Activated T-cell treated with anti-CD3 and anti-CD28 coated beads, Interleukin-2, amount 50 U/mL, for 4 hours (primary cell): ENCODE data around the gene RUNX1. TPM values are rescaled to one million over a fixed set of nuclear protein-coding genes. Genes with fewer than 3 reads are reported as not detected.

Experiments
- ATAC-seq, 2 donors: fragments of 200-7000 bp; cut with Tn5 transposase; one replicate each; pipeline ENCODE4 v1.10.0; 2021
- DNase-seq: peaks from one replicate; pipeline ENCODE4 v3.0.0-alpha.2; 2020
- H3K27me3 Mint-ChIP-seq: one replicate; pipeline ENCODE4 v1.8.0; 2021; ENCODE audit warnings: low read depth, mixed read lengths
- H3K36me3 Mint-ChIP-seq: one replicate; pipeline ENCODE4 v1.8.0; 2022; ENCODE audit warnings: mixed read lengths; ENCODE audit not compliant: insufficient read depth
- H3K4me1 Mint-ChIP-seq: one replicate; pipeline ENCODE4 v1.8.0; 2021; ENCODE audit warnings: low read depth, mixed read lengths
- H3K4me3 Mint-ChIP-seq: one replicate; pipeline ENCODE4 v1.8.0; 2021; ENCODE audit warnings: mild to moderate bottlenecking, moderate library complexity, mixed read lengths
- H3K9me3 Mint-ChIP-seq: one replicate; pipeline ENCODE4 v1.8.0; 2021; ENCODE audit warnings: mixed read lengths
- total RNA-seq, 3 donors: library from RNA; stranded (reverse); gene quantifications; one replicate each; pipeline ENCODE4 v1.2.1, GENCODE V29; 2021

RUNX1 gene
- total RNA-seq, 3 donors from 2014 or later, result 91.6 to 116 (median 99.9) TPM

DNA sequence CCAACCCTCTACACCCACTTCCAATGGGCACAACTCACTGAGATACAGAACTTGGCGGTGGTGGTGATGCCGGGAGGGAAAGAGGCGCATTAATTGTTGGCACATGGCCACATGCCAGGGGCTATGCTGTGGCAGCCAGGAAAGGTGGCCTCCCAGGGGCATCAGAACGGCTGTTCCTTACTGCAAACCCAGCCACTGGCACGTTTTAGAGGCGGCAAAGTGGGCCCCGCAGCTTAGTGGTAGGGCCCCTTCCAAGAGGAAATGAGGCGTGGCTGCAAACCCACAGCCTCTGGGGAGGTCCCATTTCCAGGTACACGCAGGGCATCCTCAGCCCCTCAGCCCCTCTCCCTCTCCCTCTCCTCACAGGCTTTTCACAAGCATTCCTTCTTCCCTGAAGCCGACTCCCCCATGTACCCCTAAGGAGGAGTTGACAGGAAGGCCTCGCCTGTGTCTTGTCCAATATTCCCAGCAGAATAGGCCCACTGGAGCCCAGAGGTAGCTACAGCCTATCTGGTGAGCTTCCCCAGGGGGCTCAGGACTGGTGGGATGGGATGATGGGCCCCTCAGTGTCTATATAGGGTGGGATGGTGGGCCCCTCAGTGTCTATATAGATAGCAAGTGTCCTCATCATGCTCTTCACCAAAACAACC, 214.1 kb downstream of the RUNX1 start:
- no peak for DNase-seq
- Mint-ChIP-seq H3K27me3 (no peaks in the 10 kb centered on the region), H3K4me3 (no peak overlapping the region), H3K9me3 (no peaks in the 10 kb centered on the region), H3K36me3 (peaks cover 57% of the 10 kb centered on the region), H3K4me1 (peaks cover 42% of the 10 kb centered on the region)
- no peak for ATAC-seq

DNA sequence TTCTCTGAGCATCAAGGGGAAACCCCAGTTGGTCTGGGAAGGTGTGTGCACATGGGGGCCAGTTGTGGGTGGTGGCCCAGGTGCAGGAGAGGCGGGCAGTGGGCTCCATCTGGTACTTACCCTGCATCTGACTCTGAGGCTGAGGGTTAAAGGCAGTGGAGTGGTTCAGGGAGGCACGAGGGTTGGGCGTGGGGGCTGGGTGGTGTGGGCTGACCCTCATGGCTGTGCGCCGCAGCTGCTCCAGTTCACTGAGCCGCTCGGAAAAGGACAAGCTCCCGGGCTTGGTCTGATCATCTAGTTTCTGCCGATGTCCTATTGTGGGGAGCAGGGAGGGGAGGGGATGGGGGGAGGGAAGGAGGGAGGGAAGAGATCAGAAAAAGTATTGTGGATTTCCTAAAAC, 214.8 kb downstream of the RUNX1 start:
- no peak overlapping the region for H3K4me3 Mint-ChIP-seq
- peaks cover 35% of the 10 kb centered on the region for H3K4me1 Mint-ChIP-seq
- no peaks in the 10 kb centered on the region for H3K9me3 Mint-ChIP-seq
- no peak for ATAC-seq
- DNase-seq, result no peak
- H3K36me3 Mint-ChIP-seq, result peaks cover 57% of the 10 kb centered on the region
- no peaks in the 10 kb centered on the region for H3K27me3 Mint-ChIP-seq

GRCh38 chr21:34833465-34833864, 215.6 kb downstream of the RUNX1 start:
- DNase-seq (no peak), ATAC-seq (no peak)
- Mint-ChIP-seq H3K4me1 (peaks cover 30% of the 10 kb centered on the region), H3K36me3 (peaks cover 58% of the 10 kb centered on the region), H3K4me3 (no peak overlapping the region), H3K9me3 (no peaks in the 10 kb centered on the region), H3K27me3 (no peaks in the 10 kb centered on the region)

GRCh38 chr21:34830386-34831170, 218.5 kb downstream of the RUNX1 start:
- no peak overlapping the region for H3K4me3 Mint-ChIP-seq
- DNase-seq (no peak), ATAC-seq (no peak)
- H3K27me3 Mint-ChIP-seq, result no peaks in the 10 kb centered on the region
- H3K9me3 Mint-ChIP-seq, result peaks cover 7% of the 10 kb centered on the region
- peaks cover 61% of the 10 kb centered on the region for H3K36me3 Mint-ChIP-seq
- peaks cover 11% of the 10 kb centered on the region for H3K4me1 Mint-ChIP-seq

GRCh38 chr21:34827445-34828235, 221.5 kb downstream of the RUNX1 start:
- no peak for ATAC-seq
- DNase-seq, result no peak
- peaks cover 80% of the 10 kb centered on the region for H3K36me3 Mint-ChIP-seq
- no peaks in the 10 kb centered on the region for H3K27me3 Mint-ChIP-seq
- H3K4me1 Mint-ChIP-seq, result peaks cover 11% of the 10 kb centered on the region
- peaks cover 7% of the 10 kb centered on the region for H3K9me3 Mint-ChIP-seq
- H3K4me3 Mint-ChIP-seq, result no peak overlapping the region

DNA sequence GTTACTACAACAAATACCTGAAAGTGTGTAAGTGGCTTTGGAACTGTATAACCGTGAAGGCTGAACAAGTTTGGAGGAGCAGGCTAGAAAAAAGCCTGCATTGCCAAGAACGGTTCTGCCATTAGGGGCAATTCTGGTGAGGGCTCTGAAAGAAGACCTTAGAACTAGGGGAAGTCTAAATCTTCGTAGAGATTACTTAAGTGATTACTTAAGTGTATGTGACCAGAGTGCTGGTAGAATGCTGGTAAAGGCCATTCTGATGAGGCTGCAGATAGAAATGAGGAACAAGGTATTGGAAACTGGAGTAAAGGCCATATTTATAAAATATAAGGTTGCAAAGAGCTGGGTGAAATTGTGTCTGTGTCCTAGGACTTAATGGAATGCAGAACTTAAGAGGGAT, 222.3 kb downstream of the RUNX1 start:
- Mint-ChIP-seq H3K4me3 (no peak overlapping the region), H3K27me3 (no peaks in the 10 kb centered on the region), H3K9me3 (peaks cover 7% of the 10 kb centered on the region), H3K4me1 (peaks cover 15% of the 10 kb centered on the region), H3K36me3 (peaks cover 80% of the 10 kb centered on the region)
- ATAC-seq (no peak), DNase-seq (no peak)

- H3K4me1 Mint-ChIP-seq, result peaks cover 16% of the 10 kb centered on the region
- H3K36me3 Mint-ChIP-seq, result peaks cover 81% of the 10 kb centered on the region
- no peak for ATAC-seq
- H3K9me3 Mint-ChIP-seq, result peaks cover 7% of the 10 kb centered on the region
- DNase-seq, result no peak
- H3K27me3 Mint-ChIP-seq, result no peaks in the 10 kb centered on the region
- H3K4me3 Mint-ChIP-seq, result no peak overlapping the region
These were observed 223.1 kb downstream of the RUNX1 start for GRCh38 chr21:34825948-34826548.

DNA sequence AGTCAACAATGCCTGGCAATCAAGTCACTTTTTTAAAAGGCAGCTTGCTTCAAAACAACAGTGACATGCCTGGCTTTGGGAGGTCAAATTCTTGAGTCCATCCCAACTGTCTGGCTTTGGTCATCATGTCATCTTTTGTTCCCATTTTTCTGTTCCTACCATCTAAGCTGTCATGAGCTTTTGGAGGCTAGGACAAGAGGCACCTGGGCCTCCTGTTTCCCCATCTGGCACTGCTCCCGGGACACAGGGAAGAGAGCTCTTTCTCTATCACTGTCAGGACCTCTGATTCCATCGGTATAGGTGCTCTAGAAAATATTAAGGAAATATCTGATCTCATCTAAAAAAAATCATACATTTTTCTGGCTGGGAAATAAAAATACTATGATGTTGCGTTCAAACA, 224.0 kb downstream of the RUNX1 start:
- H3K4me1 Mint-ChIP-seq, result peaks cover 17% of the 10 kb centered on the region
- ATAC-seq (no peak), DNase-seq (no peak)
- H3K4me3 Mint-ChIP-seq, result no peak overlapping the region
- H3K9me3 Mint-ChIP-seq, result peaks cover 7% of the 10 kb centered on the region
- H3K36me3 Mint-ChIP-seq, result peaks cover 75% of the 10 kb centered on the region
- H3K27me3 Mint-ChIP-seq, result no peaks in the 10 kb centered on the region

GRCh38 chr21:34824314-34824713, 224.8 kb downstream of the RUNX1 start:
- no peak for DNase-seq
- no peak overlapping the region for H3K4me3 Mint-ChIP-seq
- peaks cover 70% of the 10 kb centered on the region for H3K36me3 Mint-ChIP-seq
- ATAC-seq, result no peak
- H3K9me3 Mint-ChIP-seq, result peaks cover 7% of the 10 kb centered on the region
- H3K27me3 Mint-ChIP-seq, result no peaks in the 10 kb centered on the region
- H3K4me1 Mint-ChIP-seq, result peaks cover 17% of the 10 kb centered on the region

GRCh38 chr21:34822942-34823341, 226.2 kb downstream of the RUNX1 start:
- no peak for DNase-seq
- H3K4me1 Mint-ChIP-seq, result peaks cover 26% of the 10 kb centered on the region
- peaks cover 67% of the 10 kb centered on the region for H3K36me3 Mint-ChIP-seq

DNA sequence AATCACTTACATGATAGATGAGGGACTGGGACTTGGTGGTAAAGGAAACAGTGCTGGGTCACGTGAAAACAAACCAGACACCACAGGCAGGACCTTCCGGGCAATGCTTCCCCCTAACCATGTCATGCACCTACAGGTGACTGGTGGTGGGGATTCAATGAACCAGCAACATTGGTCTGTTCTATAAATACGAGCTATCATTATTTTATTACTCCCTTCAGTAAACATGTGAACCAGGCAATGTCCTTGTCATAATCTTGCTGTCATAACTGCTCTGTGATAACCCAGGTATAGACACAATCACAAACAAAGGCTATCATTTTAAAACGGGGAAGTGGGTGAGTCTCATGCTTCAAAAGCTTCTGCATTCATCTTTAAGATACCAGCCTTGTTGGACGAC, 226.9 kb downstream of the RUNX1 start:
- Mint-ChIP-seq H3K4me1 (peaks cover 30% of the 10 kb centered on the region), H3K9me3 (peaks cover 5% of the 10 kb centered on the region), H3K36me3 (peaks cover 65% of the 10 kb centered on the region), H3K27me3 (no peaks in the 10 kb centered on the region), H3K4me3 (no peak overlapping the region)
- no peak for DNase-seq
- ATAC-seq, result no peak

More at GRCh38 chr21:34822942-34823341, 226.2 kb downstream of the RUNX1 start:
- H3K27me3 Mint-ChIP-seq, result no peaks in the 10 kb centered on the region
- no peak overlapping the region for H3K4me3 Mint-ChIP-seq
- H3K9me3 Mint-ChIP-seq, result peaks cover 7% of the 10 kb centered on the region
- ATAC-seq, result no peak

- Mint-ChIP-seq H3K27me3 (no peaks in the 10 kb centered on the region), H3K9me3 (peaks cover under 1% of the 10 kb centered on the region), H3K4me1 (peaks cover 29% of the 10 kb centered on the region), H3K36me3 (peaks cover 60% of the 10 kb centered on the region), H3K4me3 (no peak overlapping the region)
- DNase-seq (no peak), ATAC-seq (no peak)
These were observed 227.4 kb downstream of the RUNX1 start for GRCh38 chr21:34821717-34822116.

DNA sequence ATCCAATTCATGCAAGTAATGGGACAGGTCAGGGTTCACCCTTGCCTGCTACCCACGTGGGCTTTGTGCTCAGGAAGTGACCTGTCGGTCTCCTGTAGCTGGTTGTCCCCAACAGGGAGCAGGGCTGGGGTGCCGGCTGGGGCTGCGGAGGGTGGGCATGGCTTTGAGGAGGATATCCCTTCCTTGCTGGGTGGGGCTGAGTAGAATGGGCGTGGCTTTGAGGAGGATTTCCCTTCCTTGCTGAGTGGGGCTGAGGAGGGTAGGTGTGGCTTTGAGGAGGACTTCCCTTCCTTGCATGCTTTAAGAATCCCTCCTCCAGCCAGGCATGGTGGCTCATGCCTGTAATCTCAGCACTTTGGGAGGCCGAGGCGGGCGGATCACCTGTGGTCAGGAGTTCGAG, 229.1 kb downstream of the RUNX1 start:
- Mint-ChIP-seq H3K9me3 (no peaks in the 10 kb centered on the region), H3K27me3 (no peaks in the 10 kb centered on the region), H3K4me3 (no peak overlapping the region), H3K4me1 (peaks cover 41% of the 10 kb centered on the region), H3K36me3 (peaks cover 61% of the 10 kb centered on the region)
- DNase-seq (no peak), ATAC-seq (no peak)

DNA sequence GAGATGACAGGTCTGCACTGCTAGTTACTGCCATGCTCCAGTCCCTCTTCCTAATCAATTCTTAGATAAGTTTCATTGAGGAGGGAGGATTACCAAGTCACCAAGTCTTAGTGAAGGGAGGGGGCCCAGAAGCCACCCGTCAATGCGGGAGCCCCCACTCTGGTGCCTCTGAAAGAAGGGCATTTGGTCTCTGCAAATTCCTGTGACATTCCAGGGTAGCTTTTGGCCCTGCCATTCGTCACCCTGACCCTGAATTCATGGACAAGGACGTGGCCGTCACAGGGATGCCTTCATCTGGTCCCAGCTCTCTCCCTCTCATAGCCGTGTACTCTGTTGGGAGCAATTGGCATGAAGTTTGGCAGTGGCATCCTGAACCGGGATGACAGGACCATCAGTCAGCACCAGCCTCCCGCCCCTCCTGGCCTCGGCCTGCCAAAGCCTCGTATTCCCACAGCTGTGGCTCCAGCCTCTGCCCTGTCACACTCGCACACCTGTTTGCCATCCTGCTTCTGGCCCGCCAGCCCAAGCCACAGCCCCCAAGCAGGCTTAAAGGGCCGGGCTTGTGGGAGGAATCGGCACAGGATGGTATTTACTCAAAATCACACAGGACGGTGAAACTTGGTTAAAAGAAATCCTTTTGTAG, 229.6 kb downstream of the RUNX1 start:
- DNase-seq, result no peak
- peaks cover 46% of the 10 kb centered on the region for H3K4me1 Mint-ChIP-seq
- peaks cover 63% of the 10 kb centered on the region for H3K36me3 Mint-ChIP-seq
- no peaks in the 10 kb centered on the region for H3K27me3 Mint-ChIP-seq
- no peak overlapping the region for H3K4me3 Mint-ChIP-seq
- no peaks in the 10 kb centered on the region for H3K9me3 Mint-ChIP-seq
- no peak for ATAC-seq
